ENCODE measurements around the gene RAP2B.

GRCh38 chr3:153127788-153128187 lies 34.2 kb upstream of the RAP2B start:
- no peak for TF ChIP-seq CTCF (IDR thresholded peaks at IDR 0.05)
- no peak for TF ChIP-seq POLR2A (IDR thresholded peaks at IDR 0.05)

Measured in Peyer's patch (tissue), 4 donors.